T-helper 2 cell (primary cell): ENCODE measurements around the gene PLA2G4E.
A peak's percentile ranks its signal among the peaks of the same experiment; 100 is the strongest.

Source experiments
- DNase-seq, 5 experiments: peaks; one replicate each; pipeline versions ENCODE4 v3.0.0 to v3.0.0-alpha.2; 2012 to 2022

Gene PLA2G4E

DNA sequence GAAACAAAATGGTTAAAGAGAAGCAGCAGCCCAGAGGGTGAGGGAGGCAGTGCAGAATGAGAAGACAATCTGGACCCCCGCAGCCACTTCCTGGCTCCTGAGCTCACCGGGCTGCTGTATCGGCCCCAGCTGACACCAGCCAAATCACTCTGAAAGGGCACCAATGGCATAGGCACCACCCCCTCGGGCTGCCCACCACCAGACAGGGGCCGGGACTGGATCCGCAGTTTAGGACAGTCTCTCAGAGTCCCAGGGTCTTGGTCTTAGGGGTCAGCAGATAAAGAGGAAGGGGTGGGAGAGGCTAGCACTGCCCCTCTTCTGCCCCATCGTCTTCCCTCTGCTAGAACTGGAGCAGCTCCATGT is 30.6 kb downstream of the PLA2G4E start:
- no peak for DNase-seq

DNA sequence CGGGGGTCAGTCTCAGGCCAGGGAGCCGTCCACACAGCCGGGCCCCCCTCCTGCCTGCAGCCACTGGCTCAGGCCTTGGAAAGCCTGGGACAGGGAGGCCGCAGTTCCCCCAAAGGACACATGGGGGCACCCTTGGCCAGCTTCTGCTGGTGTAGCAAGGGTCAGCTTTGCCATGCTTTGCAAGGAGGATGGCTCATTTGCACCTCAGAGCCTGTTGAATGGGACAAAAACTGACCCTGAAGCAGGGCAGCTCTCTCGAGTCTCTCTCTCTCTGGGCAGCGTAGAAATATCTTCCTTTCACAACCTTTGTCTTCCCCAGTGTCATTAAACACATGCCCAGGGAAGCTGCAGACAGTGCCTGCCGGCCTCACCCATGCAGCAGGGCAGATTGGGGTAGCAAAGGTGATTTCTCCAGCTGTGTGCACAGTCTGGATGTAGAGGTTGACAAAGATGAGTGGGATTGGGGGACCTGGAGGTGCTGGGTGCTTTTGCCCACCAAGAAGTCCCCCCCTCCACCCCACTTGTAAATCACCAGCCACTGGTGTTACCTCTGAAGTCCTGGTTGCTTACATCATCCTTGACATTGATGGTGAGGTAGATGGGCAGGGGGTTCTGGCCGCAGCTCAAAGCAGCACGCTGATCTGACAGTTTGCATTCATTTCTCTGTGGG is 31.1 kb downstream of the PLA2G4E start:
- DNase-seq, result peak; percentile 51 to 85 (median 65)

DNA sequence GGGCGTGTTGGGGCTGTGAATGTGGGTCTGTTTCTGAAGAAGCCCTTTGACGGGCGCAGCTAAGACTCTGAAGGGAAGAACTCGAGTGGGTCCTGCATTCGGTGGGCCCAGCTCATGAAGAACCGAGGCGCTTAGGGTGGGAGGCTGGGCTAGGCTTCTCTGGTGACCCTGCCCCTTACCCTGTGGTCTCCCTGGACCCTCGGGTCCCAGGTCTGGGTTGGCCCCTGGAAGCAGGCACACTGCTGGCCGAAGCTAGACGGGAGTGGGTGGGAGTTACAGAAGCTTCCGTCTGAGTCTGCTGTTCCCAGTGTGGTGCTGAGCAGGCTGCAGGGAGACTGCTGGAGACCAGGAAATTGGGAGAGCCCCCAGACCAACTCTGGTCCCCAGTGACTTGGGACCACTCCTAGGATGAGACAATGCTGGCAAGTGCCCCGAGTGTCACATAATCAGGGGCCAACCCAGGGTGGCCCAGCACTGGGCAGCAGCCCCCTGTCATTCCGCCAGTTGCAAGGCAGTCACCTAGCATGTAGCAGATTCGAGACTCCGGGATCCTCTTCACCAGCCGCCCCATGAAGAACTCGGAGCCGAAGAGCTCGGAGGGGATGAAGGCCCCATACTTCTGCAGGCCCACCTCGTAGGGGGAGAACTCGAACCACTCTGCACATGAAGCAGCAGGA is 31.8 kb downstream of the PLA2G4E start:
- DNase-seq, result no peak

DNA sequence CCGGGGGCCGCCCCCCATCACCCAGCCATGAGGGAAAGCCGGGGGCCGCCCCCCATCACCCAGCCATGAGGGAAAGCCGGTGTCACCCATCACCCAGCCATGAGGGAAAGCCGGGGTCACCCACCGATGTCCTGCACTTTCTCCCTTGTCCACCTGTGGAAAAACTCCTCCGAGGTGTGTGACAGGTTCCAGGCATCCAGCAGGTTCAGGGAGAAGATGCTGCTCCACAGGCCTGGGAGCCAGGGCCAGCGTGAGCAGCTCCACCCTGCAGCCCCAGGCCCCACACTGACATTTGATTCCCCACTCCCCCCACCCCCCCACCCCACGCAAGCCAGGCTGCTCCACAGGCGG is 32.9 kb downstream of the PLA2G4E start:
- DNase-seq, result no peak

DNA sequence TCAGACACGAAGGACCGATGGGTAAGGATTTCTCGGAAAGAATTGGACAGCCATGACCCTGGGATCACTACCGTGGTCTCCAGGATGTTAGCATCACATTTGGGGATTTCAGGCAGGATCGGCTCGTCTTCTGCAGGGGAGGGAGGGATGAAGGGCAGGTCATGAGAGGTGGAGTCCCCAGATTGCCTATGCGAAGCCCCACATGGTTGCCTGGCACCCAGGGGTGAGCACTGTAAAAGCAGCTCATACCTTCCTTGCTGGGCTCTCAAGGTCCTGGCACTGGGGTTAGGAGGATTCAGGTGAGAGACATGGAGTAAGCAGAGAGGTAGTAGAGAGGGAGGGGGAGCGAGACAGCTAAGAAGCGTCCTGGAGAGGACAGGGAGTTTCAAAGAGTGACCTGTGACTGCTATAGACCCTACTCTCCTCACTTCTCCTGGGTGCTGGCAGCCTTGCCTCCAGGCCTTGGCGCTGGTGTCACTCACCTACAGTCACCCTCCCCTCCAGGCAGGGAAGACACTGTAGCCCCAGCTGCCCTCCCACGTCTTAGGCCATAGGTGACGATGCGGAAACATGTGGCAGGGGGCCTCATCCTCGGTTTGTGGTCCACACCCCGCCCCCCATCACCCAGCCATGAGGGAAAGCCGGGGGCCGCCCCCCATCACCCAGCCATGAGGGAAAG is 33.5 kb downstream of the PLA2G4E start:
- DNase-seq, result no peak

DNA sequence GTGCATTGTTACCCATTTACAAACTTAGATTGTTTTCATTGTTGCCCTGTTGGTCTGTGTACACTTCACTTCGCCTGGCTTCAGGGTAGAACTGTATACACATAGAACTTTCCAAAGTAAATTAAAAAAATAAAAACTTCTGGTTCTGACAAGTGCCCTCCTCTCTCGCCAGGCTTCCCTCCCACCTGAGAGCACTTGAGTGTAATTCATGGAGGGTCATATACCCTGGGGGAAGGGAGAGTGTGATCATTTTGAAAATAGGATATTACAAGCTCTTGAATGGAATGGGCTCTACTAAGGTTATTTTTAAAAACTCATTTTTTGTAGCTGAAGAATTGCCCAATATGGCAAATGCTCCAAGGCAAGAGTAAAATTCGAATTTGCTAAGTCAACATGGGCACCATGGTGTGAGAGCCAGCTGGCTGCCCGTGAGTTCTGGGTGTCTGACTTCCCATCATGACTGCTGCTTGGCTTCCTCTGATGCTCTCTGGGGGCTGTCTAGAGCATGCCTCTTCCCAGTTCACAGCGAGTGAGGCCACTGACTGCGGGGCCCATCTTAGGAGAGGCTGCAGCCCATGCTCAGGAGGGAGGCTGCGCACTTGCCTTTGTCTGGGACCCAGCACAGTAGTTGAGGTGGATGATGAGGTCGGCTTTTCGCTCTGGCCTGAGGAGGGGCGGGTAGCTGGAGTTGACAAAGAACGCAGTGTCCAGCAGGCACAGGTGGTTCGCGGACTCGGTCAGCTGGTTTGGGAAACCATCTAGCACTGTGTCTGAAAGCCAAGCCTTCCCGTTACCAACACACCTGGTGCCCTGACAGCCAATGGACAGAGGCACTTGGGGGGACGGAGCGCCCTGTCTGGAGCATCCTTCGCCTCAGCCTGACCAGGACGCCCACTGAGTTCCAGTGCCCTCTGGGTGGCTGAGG is 35.3 kb downstream of the PLA2G4E start:
- DNase-seq, result no peak

DNA sequence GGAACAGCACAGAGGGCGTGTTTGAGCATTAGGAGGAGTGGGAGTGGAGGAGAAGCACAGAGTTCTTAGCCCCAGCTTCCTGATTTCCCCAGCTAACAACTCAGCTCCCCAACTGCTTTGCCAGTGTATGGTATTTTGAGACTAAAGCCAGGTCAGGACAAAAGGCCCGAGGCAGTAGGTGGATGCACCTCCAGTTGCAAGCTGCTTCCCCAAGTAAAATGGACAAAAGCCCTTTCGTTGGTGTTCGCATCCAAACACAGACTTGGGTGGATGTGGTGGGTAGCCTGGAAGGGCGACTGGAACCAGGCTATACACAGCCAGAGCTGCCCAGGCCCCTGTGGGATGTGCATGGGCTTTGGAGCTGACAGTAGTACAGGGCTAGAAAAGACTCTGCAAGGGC is 36.2 kb downstream of the PLA2G4E start:
- no peak for DNase-seq

DNA sequence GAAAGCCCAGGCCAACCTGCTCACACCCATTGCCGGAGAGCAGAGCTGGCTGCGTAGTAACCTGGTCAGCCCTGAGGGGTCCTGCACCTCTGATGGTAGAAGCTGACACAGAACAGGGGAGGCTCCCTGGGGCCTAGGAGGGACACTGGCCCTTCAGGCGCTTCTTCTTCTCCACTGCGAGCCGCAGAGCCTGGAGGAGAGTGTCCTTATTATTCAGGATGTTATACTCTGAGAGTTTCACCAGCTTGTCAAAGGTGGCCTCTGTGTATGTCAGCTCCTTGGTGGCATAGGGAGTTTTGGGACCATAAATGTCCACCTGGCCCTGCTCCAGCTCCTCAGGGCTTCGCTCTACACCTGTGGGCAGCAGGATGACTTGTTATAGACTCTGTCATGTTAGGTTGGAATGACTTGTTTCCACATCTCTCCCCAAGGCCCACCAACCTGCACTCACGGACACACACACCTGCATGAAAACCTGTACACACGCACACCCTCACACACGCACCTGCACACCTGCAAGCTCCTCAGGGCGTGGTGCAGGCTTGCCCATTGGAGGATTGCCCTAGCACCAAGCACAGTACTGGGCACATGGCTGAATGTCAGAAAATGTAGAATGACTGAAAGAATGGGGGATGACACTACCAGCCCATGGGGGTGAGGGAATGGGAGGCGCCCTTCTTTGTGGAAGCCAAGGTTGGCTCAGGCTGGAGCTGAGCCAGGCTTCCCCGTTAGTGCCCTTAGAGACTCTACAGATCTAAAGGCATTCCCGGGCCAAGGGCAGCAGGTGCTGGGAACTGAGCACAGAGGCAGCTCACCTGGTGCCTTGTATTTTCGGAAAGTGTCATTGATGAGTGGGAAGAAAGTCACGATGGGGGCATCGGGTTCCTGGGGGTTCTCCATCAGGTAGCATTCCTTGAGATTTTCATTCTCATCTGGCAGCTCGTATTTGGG is 36.9 kb downstream of the PLA2G4E start:
- no peak for DNase-seq

DNA sequence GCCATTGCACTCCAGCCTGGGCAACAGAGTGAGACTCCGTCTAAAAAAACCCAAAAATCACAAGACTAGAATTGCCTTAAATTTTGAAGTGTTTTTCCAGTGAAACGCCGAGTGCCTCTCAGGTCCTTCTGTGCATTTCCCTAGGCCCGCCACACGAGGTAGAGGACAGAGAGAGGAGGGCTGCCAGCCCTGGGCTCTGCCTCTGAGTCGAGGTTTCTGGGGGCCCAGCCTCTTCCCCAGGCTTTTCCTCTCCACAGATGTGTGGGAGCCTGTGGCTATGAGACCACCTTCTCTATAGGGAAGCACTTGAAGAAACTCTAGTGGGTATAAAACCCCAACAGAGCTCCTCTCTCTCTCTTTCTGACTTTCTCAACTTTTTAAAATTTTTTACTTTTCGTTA is 37.6 kb downstream of the PLA2G4E start:
- DNase-seq, result no peak

DNA sequence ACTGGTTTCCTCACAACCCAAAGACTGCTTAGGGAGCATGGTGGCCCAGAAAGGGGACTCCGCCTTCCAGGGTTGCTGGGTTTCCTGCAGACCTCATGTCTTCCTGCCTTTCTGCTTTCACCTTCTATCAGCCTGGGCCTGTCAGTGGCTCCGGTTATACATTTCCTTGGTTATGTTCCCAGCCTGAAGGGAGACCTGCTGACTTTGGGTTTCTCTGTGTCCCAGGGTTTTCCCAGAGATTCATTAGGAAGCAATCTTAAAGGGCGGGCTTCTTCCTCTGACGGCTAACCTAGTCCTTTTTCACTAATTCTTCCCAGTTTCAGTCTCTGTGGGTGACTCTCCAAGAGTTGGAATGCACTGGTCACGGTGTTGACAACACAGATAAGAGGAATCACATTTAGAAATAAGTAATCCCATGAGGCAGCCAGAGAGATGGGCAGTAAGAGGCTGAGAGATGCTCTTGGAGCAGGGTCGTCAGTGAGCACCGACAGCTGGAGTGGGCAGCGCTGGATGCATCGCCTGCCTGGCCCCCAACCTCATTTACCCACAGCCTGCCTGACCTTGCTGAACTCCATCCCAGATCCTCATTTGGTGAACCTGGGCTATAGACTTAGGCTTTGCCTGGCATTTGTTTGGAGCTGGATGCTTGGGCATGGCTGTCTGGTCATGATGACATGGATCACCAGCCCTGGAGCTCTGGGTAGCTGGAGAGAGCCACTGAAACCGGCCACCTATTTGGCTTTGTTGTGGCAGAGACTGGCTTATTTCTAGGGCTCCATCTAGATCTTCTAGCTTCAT is 38.5 kb downstream of the PLA2G4E start:
- DNase-seq, result no peak

DNA sequence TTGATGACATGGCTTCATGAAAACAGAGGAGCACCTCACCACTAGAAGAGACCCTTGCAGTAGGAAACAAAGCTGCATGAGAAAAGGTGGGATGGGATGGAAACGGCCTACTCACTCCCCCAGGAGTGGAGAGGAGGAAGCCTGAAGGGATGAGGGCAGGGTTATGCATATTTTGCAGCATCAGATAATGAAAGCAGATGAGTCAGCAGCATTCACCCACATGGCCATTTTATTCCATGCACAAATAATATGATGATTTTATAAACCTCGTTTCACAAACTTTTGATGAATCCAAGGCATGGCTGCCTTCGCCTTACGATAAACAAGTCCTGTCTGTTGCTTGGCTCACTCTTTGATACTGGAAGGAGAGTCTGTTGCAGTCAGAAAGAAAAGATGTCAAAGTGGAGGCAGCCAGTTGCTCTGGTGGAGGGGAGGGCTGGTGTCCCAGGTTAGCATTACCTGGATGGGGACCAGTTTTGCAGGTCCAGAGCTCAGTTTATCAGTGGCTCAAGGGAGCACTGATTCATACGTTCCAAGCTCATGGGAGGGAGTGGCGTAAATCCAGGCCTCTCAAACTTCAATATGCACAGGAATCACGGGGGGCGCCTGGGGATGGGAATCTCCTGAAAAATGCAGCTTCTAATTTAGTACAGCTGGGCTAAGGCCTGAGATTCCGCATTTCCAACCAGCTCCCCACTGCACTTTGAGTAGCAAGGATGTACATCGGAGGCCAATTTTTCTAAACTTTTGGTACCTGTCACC is 39.3 kb downstream of the PLA2G4E start:
- DNase-seq, result no peak

DNA sequence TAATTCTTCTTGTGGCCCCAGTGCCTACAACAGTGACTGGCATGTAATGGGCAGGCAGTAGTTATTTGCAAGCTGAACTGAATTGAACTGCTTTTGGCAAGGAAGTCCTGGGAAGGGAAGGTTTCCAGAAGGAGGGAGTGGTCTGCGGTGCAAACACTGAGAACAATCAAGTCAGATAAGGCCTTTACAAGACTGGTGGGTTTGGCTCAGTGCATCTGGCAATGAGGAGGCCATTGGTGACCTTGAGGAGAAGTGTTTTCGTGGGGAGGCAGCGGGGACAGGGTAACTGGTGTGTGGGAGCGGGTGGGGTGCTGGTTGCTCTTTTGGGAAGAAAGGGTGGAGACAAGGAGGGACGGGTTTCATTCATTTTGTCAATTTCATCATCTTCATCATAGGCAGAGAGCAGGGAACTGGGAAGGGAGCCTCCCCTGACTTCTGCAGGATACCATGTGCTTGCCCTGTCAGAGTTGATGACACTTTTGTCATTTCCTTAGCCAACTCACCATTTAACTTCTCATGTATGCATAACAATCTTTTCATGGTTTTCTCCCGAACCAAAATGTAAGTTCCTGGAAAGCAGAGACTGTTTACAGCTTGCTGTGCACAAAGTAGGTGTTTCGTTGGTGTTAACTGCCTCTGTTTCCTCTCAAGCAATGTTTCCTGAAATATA is 40.1 kb downstream of the PLA2G4E start:
- no peak for DNase-seq

DNA sequence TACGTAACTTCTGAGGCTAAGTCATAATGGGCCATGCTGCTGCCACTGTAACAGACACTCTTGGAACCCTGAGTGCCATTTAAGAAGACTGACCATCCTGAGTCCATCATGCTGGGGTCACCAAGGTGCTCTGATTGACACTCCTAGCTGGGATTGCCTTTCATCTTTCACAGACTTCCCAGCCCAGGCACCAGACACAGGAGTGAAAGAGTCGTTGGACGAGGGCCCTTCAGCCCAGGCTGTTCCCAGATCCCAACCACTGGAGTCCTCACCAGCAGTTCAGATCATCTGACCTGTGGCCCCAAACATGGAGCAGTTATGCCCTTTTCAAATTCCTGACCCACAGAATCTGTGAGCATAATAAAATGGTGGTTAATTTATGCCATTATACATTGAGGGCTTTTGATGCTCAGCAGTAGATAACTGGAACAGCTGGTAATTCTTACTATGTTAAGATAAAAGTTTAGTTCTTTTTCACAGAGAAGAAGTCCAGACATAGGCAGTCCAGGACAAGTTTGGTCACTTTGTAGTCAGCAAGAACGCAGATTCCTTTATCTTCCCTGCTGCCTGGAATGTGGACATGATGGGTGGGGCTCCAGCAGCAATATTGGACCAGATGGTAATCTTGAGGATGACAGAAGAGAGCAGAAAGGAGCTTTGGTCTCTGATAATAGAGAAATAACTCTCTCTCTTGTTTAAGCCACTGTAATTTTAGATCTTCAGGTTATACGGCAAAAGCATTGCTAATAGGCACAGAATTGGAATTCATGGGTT is 41.2 kb downstream of the PLA2G4E start:
- DNase-seq, result no peak

DNA sequence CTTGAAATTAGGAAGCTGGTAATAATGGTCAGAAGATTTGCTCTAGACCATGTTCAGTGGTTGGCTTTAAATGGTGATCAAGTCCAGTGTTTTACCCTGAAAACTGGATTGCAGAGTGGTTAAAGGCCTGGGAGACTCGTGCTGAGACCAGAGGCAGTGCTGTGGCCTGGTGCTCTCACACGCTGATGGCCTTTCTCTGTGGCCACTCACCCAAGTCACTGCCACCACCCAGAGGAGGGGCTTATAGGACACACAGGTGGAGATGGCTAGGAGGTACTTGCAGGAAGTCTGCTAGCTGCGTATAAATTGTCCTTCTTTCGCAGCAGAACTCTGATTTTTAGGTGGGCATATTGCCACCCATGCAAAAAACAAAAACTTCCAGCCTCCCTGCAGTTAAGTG is 42.3 kb downstream of the PLA2G4E start:
- DNase-seq, result no peak

DNA sequence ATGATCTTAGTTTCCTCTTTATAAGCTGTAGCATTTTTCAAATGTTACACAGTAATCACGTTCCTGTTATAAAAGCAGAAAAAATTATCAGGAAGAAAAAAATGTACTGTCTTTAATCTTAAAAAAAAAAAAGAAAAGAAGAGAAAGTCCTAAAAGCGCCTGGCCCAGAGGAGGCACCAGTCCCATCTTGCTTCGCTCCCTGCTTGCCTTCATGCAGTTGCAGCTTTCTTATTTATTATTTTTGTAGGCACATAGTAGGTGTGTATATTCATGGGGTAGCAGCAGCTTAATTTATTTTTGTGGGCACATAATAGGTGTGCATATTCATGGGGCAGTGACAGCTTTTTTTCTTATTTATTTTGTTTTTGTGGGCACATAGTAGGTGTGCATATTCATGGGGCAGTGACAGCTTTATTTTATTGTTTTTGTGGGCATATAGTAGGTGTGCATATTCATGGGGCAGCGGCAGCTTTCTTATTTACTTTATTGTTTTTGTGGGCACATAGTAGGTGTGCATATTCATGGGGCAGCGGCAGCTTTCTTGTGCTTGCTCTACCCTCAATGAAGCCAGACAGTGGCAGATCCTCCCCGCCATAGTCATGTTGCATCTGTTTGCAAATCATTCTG is 43.0 kb downstream of the PLA2G4E start:
- DNase-seq, result no peak

DNA sequence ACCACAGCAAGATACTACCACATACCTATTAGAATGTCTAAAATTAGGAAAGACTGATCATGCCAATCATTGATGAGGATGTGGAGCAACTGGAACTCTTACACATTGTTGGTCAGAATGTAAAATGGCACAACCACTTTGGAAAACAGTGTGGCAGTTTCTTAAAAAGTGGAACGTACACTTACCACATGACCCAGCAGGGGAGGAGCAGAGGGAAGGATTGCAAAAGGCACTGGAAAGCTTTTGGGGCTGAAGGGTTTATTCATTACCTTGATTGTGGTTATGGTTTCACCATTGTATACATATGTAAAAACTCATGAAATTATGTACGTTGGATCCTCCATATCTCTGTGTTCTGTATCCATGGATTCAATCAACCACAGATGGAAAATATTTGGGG is 45.2 kb downstream of the PLA2G4E start:
- DNase-seq, result no peak

DNA sequence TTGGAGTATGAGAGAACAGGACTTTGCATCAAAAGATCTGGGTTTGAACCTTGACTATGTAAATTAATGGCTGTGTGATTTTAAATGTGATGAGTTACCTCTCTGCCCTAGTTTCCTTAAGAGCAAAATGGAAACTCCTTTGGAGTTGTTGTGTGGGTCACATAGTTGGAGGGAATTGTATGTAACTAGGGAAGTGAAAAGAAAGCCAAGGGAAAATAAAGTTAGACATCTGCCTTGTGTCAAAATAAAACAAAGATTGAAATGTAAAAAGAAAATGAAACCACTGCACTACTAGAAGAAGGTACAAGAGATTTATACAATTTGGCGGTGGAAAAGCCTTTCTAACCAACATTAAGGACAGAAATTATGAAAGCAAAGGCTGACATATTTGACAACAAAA is 46.8 kb downstream of the PLA2G4E start:
- no peak for DNase-seq
